ENCODE results near the gene ABT1.

ABT1 gene

DNA sequence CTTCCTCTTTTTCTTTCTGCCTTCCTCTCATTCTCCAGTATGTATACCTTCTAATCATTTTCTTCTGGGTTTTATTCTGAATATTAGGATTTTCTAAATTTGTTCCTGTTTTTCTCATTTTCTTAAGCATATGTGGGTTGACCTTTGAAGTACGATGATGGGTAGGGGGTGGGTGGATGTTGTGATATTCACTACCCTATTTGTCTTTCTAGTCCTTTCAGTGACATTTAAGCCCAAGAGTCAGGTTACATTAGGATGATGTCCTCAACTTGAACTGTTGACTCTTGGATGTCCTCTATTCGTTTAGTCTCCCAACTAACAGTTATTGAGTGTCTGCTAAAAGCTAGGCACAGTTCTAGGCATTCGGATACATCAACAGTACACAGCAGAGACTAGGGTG lies 7.3 kb downstream of the ABT1 start:
- no peaks in the 10 kb centered on the region for H4K20me1 ChIP-seq (ENCODE audit: control insufficient read depth, insufficient read depth, low read depth, low read length)
- H3K9me3 ChIP-seq (ENCODE audit: control insufficient read depth, insufficient read depth, low read length): no peaks in the 10 kb centered on the region
- peaks cover 13% of the 10 kb centered on the region for H3K36me3 ChIP-seq (ENCODE audit: control insufficient read depth, low read length)
- H3K4me3 ChIP-seq (ENCODE audit: low read length): no peak overlapping the region
- no peaks in the 10 kb centered on the region for H3K9me2 ChIP-seq (replicated peaks; ENCODE audit: control insufficient read depth, low read length)
- peaks cover 6% of the 10 kb centered on the region for H3K79me2 ChIP-seq (ENCODE audit: control insufficient read depth, low read length)
- H3K4me2 ChIP-seq (ENCODE audit: low read length): no peak overlapping the region
- peaks cover 6% of the 10 kb centered on the region; the same call in 1 of the 2 replicates for H3F3A ChIP-seq (ENCODE audit: control insufficient read depth, insufficient read depth)
- H3K27ac ChIP-seq (ENCODE audit: low read depth, low read length): no peak overlapping the region
- no peak for TF ChIP-seq EZH2phosphoT487 (IDR thresholded peaks at IDR 0.05; ENCODE audit: borderline replicate concordance, low read length)
- TF ChIP-seq, protein P1, sequence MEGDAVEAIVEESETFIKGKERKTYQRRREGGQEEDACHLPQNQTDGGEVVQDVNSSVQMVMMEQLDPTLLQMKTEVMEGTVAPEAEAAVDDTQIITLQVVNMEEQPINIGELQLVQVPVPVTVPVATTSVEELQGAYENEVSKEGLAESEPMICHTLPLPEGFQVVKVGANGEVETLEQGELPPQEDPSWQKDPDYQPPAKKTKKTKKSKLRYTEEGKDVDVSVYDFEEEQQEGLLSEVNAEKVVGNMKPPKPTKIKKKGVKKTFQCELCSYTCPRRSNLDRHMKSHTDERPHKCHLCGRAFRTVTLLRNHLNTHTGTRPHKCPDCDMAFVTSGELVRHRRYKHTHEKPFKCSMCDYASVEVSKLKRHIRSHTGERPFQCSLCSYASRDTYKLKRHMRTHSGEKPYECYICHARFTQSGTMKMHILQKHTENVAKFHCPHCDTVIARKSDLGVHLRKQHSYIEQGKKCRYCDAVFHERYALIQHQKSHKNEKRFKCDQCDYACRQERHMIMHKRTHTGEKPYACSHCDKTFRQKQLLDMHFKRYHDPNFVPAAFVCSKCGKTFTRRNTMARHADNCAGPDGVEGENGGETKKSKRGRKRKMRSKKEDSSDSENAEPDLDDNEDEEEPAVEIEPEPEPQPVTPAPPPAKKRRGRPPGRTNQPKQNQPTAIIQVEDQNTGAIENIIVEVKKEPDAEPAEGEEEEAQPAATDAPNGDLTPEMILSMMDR (IDR thresholded peaks at IDR 0.05; ENCODE audit: low read depth, low read length, poor library complexity, severe bottlenecking): no peak
- H3K4me1 ChIP-seq (ENCODE audit: control insufficient read depth, low read length): no peaks in the 10 kb centered on the region
- H3K27me3 ChIP-seq (ENCODE audit: control insufficient read depth, low read length): no peaks in the 10 kb centered on the region

DNA sequence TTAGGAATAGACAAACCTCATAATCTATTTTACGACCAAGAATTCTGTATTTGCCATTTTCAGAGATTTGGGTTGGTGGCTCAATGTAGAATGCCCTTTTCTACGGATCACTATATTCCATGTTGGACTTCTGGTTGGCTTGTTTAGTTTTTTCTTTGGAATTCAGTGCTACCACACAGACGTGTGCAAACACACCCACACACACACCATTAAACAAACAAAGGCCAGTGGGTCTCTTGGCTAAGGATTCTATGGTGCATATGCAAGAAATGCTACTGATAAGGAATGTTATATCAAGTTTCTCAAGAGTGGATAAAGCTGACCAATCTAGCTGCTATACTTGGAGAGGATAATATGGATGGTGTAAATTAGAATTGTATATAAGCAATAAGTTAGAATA lies 8.0 kb downstream of the ABT1 start:
- H3K4me2 ChIP-seq (ENCODE audit: low read length): no peak overlapping the region
- peaks cover 6% of the 10 kb centered on the region; the same call in 1 of the 2 replicates for H3F3A ChIP-seq (ENCODE audit: control insufficient read depth, insufficient read depth)
- H3K4me3 ChIP-seq (ENCODE audit: low read length): no peak overlapping the region
- H3K79me2 ChIP-seq (ENCODE audit: control insufficient read depth, low read length): no peaks in the 10 kb centered on the region
- H4K20me1 ChIP-seq (ENCODE audit: control insufficient read depth, insufficient read depth, low read depth, low read length): no peaks in the 10 kb centered on the region
- no peak overlapping the region for H3K27ac ChIP-seq (ENCODE audit: low read depth, low read length)
- no peaks in the 10 kb centered on the region for H3K9me2 ChIP-seq (replicated peaks; ENCODE audit: control insufficient read depth, low read length)
- no peaks in the 10 kb centered on the region for H3K9me3 ChIP-seq (ENCODE audit: control insufficient read depth, insufficient read depth, low read length)
- no peaks in the 10 kb centered on the region for H3K4me1 ChIP-seq (ENCODE audit: control insufficient read depth, low read length)
- no peak for TF ChIP-seq EZH2phosphoT487 (IDR thresholded peaks at IDR 0.05; ENCODE audit: borderline replicate concordance, low read length)
- TF ChIP-seq, protein P1 (IDR thresholded peaks at IDR 0.05; ENCODE audit: low read depth, low read length, poor library complexity, severe bottlenecking): no peak
- H3K27me3 ChIP-seq (ENCODE audit: control insufficient read depth, low read length): no peaks in the 10 kb centered on the region
- H3K36me3 ChIP-seq (ENCODE audit: control insufficient read depth, low read length): peaks cover 5% of the 10 kb centered on the region

DNA sequence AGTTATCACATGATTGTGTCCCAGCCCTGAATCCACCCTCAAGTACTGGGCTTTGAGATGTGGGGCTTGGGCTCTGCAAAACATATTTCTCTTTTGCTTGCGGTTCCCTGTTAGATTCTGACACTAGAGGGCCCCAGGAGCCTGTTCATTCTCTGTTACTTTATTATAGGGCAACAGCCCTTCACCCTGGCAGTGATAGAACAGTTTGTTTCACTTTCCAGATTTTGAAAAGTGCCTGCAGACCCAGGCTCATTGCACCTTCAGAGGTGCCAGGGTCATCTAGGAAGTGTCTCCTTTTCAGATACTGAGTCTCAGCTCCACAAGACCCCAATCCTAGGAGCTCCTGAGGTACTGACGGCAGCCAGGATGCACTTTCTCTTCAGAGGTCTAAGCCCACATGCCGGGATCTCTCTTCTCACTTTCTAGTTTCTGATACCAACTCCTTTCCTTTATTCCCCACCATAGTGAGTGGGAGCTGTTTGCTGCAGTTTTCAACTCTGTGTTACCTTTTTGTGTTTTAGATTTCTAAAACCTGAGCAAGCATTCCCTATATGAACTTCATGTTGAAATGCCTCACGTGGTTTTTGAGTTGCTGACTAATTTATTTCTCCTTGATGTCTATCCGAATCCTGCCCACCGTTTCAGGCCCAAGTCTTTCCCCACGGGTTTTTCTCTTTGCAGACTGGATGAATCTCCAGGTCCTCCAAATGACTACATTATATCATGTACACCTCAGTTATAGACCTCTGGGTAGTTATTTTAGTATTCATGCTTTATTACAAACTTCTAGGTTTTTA lies 10.9 kb downstream of the ABT1 start:
- H3K27ac ChIP-seq (ENCODE audit: low read depth, low read length): no peak overlapping the region

More for the DNA sequence above, 10.9 kb downstream of the ABT1 start:
- H3K4me2 ChIP-seq (ENCODE audit: low read length): no peak overlapping the region
- H3K4me1 ChIP-seq (ENCODE audit: control insufficient read depth, low read length): no peaks in the 10 kb centered on the region
- no peaks in the 10 kb centered on the region for H3K79me2 ChIP-seq (ENCODE audit: control insufficient read depth, low read length)
- H3K27me3 ChIP-seq (ENCODE audit: control insufficient read depth, low read length): no peaks in the 10 kb centered on the region
- no peaks in the 10 kb centered on the region for H3K9me2 ChIP-seq (replicated peaks; ENCODE audit: control insufficient read depth, low read length)
- H3K4me3 ChIP-seq (ENCODE audit: low read length): no peak overlapping the region
- TF ChIP-seq, protein P1 (IDR thresholded peaks at IDR 0.05; ENCODE audit: low read depth, low read length, poor library complexity, severe bottlenecking): peak; percentile 66
- TF ChIP-seq EZH2phosphoT487 (IDR thresholded peaks at IDR 0.05; ENCODE audit: borderline replicate concordance, low read length): no peak
- no peaks in the 10 kb centered on the region for H4K20me1 ChIP-seq (ENCODE audit: control insufficient read depth, insufficient read depth, low read depth, low read length)
- no peaks in the 10 kb centered on the region for H3K9me3 ChIP-seq (ENCODE audit: control insufficient read depth, insufficient read depth, low read length)
- peaks cover 6% of the 10 kb centered on the region; the same call in 1 of the 2 replicates for H3F3A ChIP-seq (ENCODE audit: control insufficient read depth, insufficient read depth)
- no peaks in the 10 kb centered on the region for H3K36me3 ChIP-seq (ENCODE audit: control insufficient read depth, low read length)

Data from DOHH2 (cell line).